ENCODE results near the gene MSRB1. TPM values are rescaled to one million over a fixed set of nuclear protein-coding genes. Genes with fewer than 3 reads are reported as not detected.

The MSRB1 gene
- total and polyA plus RNA-seq, 9 of the 15 experiments (the other 6 are each of a cell fraction or from before 2014, with no cell fraction given), result 5.4 to 33.7 (median 25.7) TPM

DNA sequence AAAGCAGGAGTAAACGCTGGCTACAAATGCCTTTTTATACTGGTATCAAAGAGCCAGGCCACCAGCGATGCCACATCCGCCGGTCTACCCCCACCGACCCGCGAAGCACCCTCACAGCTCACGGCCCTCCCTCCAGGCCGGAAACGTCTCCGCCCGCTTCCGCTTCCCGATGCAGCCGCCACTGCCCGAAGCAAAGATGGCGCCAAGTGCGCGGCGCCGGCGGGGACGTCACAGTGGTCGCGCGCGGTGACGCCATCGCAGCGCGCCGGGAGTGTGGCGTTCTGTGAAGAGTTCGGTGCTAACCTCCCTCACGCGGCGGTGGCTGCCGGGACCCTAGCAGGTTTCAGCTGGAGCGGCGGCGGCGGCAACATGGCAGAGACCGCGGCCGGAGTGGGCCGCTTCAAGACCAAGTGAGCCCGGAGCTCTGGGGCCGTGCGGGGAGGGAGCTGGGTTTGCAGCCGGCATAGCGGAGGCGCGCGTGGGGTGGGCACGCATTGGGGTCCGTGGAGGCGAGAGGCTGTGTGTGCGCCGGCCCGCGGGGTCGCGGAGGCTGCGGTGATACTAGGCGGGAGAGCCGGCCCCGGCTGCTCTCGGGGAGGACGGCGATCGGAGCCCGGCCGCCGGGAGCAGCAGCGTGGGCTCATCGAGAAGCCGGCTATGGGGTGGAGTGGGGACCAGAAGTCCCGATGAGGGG is 28.9 kb upstream of the MSRB1 start, which contains the start of gene TBL3 (continued):
- peak; percentile 33 to 57 for TF ChIP-seq NRF1 (conservative IDR thresholded peaks at IDR 0.05 in 1 of 2, IDR thresholded peaks at IDR 0.05 in 1 of 2)
- no peak for TF ChIP-seq CC2D1A (IDR thresholded peaks at IDR 0.05)
- no peak for TF ChIP-seq CBX5 (IDR thresholded peaks at IDR 0.05; ENCODE audit: borderline replicate concordance, low read depth)
- TF ChIP-seq ZNF224 (CRISPR knock-in tag; IDR thresholded peaks at IDR 0.05), result no peak
- TF ChIP-seq CBFA2T3 (IDR thresholded peaks at IDR 0.05), result peak; percentile 11; the same call in 1 of the 2 replicates
- TF ChIP-seq MIER1 (IDR thresholded peaks at IDR 0.05; ENCODE audit: low read depth), result no peak
- TF ChIP-seq FOS (IDR thresholded peaks at IDR 0.05; ENCODE audit: extremely low read depth, insufficient read length), result no peak
- TF ChIP-seq, protein P1, sequence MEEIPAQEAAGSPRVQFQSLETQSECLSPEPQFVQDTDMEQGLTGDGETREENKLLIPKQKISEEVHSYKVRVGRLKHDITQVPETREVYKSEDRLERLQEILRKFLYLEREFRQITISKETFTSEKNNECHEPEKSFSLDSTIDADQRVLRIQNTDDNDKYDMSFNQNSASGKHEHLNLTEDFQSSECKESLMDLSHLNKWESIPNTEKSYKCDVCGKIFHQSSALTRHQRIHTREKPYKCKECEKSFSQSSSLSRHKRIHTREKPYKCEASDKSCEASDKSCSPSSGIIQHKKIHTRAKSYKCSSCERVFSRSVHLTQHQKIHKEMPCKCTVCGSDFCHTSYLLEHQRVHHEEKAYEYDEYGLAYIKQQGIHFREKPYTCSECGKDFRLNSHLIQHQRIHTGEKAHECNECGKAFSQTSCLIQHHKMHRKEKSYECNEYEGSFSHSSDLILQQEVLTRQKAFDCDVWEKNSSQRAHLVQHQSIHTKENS (CRISPR knock-in tag; IDR thresholded peaks at IDR 0.05), result no peak
- TF ChIP-seq, protein P2, sequence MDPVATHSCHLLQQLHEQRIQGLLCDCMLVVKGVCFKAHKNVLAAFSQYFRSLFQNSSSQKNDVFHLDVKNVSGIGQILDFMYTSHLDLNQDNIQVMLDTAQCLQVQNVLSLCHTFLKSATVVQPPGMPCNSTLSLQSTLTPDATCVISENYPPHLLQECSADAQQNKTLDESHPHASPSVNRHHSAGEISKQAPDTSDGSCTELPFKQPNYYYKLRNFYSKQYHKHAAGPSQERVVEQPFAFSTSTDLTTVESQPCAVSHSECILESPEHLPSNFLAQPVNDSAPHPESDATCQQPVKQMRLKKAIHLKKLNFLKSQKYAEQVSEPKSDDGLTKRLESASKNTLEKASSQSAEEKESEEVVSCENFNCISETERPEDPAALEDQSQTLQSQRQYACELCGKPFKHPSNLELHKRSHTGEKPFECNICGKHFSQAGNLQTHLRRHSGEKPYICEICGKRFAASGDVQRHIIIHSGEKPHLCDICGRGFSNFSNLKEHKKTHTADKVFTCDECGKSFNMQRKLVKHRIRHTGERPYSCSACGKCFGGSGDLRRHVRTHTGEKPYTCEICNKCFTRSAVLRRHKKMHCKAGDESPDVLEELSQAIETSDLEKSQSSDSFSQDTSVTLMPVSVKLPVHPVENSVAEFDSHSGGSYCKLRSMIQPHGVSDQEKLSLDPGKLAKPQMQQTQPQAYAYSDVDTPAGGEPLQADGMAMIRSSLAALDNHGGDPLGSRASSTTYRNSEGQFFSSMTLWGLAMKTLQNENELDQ (CRISPR knock-in tag; IDR thresholded peaks at IDR 0.05; ENCODE audit: borderline replicate concordance), result no peak
- no peak for TF ChIP-seq SMARCC2 (IDR thresholded peaks at IDR 0.05; ENCODE audit: low read depth)
- TF ChIP-seq CEBPB (tag; IDR thresholded peaks at IDR 0.05), result no peak
- TF ChIP-seq FIP1L1 (IDR thresholded peaks at IDR 0.05; ENCODE audit: low read depth, low read length, poor library complexity, severe bottlenecking), result peak; percentile 85
- peak; percentile 92 for TF ChIP-seq ZFX (CRISPR knock-in tag; IDR thresholded peaks at IDR 0.05)
- no peak for TF ChIP-seq ZNF77 (CRISPR knock-in tag; IDR thresholded peaks at IDR 0.05)
- TF ChIP-seq MAFF (IDR thresholded peaks at IDR 0.05; ENCODE audit: low read length), result no peak
- TF ChIP-seq HEY1 (CRISPR knock-in tag; IDR thresholded peaks at IDR 0.05; ENCODE audit: borderline replicate concordance), result no peak
- TF ChIP-seq, protein P3, sequence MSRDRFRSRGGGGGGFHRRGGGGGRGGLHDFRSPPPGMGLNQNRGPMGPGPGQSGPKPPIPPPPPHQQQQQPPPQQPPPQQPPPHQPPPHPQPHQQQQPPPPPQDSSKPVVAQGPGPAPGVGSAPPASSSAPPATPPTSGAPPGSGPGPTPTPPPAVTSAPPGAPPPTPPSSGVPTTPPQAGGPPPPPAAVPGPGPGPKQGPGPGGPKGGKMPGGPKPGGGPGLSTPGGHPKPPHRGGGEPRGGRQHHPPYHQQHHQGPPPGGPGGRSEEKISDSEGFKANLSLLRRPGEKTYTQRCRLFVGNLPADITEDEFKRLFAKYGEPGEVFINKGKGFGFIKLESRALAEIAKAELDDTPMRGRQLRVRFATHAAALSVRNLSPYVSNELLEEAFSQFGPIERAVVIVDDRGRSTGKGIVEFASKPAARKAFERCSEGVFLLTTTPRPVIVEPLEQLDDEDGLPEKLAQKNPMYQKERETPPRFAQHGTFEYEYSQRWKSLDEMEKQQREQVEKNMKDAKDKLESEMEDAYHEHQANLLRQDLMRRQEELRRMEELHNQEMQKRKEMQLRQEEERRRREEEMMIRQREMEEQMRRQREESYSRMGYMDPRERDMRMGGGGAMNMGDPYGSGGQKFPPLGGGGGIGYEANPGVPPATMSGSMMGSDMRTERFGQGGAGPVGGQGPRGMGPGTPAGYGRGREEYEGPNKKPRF (IDR thresholded peaks at IDR 0.05; ENCODE audit: low read depth, low read length), result no peak
- TF ChIP-seq KLF6 (CRISPR knock-in tag; IDR thresholded peaks at IDR 0.05; ENCODE audit: borderline replicate concordance), result peak; percentile 72; the same call in 1 of the 2 replicates
- no peak for TF ChIP-seq ZNF699 (CRISPR knock-in tag; IDR thresholded peaks at IDR 0.05; ENCODE audit: insufficient replicate concordance)
- TF ChIP-seq SAFB2 (IDR thresholded peaks at IDR 0.05; ENCODE audit: borderline replicate concordance, low read depth, low read length, severe bottlenecking), result no peak
- TF ChIP-seq ARNT (IDR thresholded peaks at IDR 0.05), result no peak
- TF ChIP-seq ZBTB1 (CRISPR knock-in tag; IDR thresholded peaks at IDR 0.05; ENCODE audit: borderline replicate concordance, low read depth), result no peak
- TF ChIP-seq TOE1 (IDR thresholded peaks at IDR 0.05; ENCODE audit: borderline replicate concordance), result peak; percentile 53; the same call in 1 of the 2 replicates
- no peak for TF ChIP-seq TOE1 (CRISPR knock-in tag; IDR thresholded peaks at IDR 0.05; ENCODE audit: borderline replicate concordance, low read depth)
- no peak for TF ChIP-seq WHSC1 (IDR thresholded peaks at IDR 0.05; ENCODE audit: low read length)
